HG02571 (cell line): Measurements from ENCODE around the gene PCP4L1.
A peak's percentile ranks its signal among the peaks of the same experiment; 100 is the strongest.
"Not testable (repeated sequence)": the region's sequence is repeated elsewhere in the genome, so short reads cannot be mapped to it uniquely, and the experiment has no call there.

ENCODE experiments used
- ATAC-seq: cut with Tn5 transposase; IDR thresholded peaks from one replicate; pipeline ENCODE4 v1.9.1; 2021; ENCODE audit warnings: mild to moderate bottlenecking, moderate library complexity; ENCODE audit not compliant: unreplicated experiment

The PCP4L1 gene

DNA sequence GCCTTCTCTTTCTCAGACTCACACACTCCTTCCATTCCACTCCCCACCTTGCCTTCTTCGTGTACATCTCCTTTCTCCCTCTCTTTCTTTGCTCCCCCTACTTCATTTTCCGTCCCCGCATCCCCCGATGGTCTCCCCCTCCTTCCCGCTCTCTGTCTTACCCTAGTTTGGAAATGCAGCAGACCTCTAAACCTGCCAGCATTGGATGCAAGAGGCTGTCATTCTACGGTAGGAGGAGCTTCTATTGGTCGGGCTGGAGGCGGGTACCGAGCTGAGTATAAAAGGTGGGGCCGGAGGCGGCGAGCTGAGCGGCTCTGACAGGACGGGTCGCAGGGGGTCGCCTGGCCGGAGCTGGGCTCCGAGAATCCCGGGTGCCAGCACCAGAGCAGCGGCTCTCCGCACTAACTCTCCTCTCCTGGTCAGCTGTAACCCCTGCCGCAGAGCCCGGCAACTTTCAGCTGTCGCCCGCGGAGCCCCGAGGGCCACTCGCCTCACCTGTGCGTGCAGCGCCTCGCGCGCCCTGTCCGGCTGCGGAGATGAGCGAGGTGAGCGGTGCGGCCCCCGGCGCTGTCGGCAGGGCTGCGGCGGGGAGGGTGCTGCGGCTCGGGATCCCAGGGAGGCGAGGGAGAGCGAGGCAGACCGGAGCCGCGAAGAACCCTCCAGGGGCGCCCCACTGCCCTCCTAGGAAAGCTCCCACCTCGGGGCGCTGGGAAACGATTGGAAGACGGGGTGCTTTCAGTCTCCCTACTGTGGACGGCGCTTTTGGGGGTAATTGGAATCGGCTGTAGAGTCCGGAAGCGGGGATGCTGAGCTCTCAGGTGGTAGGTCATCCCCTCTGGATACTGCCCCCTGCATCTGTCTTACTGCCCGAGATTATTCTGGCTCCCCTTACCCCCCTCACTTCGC is at the start of gene PCP4L1:
Gene PCP4L1, plus strand, starts transcription at position 307 of the 906 bp plus-strand sequence. Its CDS starts 230 bp downstream, at position 537.
- ATAC-seq: no peak

DNA sequence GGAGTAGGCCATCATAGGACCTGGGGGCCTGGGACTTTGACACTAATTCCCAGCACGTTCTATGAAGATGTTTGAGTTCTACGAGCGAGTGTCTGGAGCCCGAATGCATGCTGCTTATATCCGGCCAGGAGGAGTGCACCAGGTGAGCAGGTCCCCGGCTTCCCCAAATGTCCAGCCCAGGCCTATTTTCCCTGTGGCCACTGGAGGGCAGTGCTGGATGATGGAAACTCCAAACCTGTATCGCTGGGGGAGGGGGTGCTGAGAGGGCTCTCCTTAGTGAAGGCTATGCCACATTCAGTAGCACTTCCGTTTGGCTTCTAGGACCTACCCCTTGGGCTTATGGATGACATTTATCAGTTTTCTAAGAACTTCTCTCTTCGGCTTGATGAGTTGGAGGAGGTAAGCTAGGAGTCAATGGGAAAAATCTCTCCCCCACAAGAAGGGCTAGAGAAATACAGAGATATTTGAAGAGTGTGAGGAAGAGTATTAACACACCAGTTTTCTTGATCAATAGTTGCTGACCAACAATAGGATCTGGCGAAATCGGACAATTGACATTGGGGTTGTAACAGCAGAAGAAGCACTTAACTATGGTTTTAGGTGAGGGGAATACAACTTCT is 48.6 kb upstream of the PCP4L1 start:
- no peak for ATAC-seq

DNA sequence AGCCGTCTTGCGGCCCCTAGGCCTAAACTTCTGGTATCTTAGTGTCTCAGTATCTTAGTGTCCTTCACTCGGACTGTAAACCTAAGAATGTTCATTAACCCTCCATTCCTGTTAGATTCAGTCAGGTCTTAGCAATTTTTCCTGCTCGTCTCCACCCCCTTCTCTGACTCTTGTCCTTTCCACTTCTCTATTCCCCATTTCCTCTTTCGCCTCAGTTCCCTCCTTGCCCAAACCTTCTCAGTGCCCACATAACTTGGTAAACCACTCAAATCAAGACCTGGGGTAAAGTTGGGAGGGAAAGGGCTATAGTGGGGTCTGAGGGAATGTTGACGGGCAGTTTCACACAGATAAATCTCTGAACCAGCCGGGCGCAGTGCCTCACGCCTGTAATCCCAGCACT is 44.2 kb upstream of the PCP4L1 start:
- ATAC-seq: no peak

DNA sequence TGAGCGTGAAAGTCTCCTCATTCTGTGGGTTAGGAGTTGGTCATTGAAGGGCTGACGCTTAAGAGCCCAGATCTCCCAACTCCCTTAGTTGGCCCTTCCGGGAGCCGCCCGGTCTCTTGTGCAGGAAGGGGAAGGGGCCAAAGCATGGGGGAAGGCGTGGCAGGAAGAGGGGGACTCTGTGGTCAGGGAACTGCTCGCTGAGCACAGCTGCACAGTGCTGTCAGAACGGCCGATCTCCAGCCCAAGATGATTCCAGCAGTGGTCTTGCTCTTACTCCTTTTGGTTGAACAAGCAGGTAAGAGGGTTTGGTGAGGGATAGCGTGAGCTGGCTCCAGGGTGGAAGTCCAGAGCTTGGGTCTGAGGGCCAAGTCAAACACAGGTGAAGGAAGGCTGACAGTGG is 43.5 kb upstream of the PCP4L1 start, which contains the start of gene FCER1G:
Gene FCER1G, plus strand, starts transcription at position 220 of the 400 bp plus-strand sequence. Its CDS starts 27 bp downstream, at position 247.
- ATAC-seq: no peak

DNA sequence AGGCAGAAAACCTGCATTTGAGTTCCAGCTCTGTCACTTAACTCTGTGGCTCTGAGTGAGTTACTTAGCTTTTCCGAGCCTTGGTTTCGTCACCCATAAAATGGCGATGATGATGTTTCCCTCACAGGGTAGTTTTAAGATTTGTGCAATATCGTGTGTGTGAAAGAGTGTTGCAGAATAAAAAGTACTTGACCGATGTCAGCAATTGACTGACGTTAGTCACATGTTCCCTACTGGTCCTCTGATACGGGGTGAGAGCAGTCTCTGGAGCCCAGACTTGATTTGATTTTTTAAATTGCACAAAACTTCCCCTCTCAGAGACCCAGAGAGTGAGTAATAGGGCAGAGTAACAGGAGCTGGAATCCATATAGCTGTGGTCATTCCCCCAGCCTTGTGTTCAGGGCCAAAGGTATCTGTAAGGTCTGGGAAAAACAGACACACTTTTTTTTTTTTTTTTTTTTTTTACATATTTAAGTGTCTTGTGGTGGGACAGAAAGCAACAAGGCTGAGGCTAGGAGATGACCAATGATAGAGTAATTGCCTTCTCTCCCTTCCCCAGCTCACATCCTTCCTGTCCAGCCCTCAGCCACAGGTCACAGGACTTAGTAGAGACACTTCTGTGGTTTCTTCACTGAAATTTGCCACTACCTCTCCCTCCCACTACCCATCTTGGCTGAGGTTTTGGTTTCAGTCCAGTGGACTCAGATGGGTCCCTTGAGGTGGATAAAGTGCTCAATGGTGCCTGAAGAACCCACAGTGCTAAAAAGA is 41.4 kb upstream of the PCP4L1 start:
- ATAC-seq: peak; percentile 61

DNA sequence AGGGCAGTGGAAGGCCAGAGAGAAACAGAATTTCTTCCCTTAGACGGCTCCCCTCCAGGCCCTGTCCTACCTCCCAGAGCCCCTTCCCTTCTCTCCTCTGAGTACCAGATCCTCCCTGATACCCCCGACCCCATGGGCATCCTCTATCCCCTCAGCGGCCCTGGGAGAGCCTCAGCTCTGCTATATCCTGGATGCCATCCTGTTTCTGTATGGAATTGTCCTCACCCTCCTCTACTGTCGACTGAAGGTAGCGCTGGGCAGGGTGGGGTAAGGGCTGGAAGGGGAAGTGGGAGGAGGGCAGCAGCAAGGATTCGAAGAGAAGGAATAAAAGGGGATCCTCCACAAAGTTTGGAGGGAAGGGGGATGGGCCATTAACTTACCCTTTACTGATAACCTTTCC is 40.7 kb upstream of the PCP4L1 start:
- ATAC-seq: no peak

DNA sequence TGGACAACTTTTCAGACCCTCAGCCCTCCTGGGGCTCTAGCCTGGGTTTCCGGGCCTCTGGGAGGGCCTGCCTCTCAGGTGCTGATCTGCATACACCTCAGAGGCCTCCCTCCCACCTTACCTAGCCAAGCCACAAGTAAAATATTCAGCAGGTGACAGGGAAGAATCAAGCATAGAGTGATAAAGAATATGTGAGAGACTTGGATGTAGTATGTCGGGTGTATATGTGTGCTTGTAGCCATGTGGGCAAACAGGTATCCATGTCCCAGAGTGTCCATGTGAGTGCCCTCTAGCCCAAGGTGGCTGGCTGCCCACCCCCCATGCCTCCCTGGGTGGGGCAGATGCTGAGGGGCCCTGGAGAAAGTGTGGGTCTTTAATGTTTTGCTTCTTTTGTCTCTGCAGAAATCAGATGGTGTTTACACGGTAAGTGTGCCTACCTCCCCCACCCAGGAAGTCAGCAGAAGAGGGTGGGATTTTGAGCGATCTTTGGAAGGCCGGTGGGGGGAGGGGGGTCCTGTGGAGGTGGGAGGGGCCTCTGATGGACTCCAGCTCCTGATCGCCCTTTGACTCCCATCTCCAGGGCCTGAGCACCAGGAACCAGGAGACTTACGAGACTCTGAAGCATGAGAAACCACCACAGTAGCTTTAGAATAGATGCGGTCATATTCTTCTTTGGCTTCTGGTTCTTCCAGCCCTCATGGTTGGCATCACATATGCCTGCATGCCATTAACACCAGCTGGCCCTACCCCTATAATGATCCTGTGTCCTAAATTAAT is 40.1 kb upstream of the PCP4L1 start:
- no peak for ATAC-seq

DNA sequence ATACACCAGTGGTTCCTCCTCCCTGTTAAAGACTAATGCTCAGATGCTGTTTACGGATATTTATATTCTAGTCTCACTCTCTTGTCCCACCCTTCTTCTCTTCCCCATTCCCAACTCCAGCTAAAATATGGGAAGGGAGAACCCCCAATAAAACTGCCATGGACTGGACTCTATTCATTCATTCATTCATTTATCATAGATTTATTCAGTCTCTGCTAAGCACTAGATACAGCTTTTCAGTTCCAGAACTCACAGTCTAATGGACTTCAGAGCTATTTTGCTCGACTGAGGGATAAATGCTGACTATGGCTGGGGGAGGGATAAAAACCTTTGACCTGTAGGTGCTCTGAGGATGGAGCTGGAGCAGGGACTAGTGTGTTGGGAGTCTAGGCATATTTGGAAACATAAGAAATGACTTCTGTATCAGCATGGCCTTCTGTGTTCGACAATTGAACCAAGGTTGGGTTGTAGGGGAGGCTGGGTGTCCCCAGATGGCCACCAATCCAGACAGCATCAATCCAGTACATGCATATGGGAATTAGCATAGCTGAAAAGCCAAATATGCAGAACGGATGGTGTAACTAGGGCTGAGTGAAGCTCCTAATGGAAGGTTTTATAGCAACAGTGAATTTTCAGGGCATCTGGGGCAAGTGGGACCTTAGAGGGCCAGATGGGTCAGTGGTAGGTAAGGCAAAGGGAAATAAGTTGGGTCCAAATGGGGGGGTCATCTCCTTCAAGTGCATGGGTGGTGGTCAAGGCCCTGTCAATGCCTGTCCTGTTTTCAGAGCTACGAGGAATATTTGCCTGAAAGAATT is 39.3 kb upstream of the PCP4L1 start:
- ATAC-seq: no peak

DNA sequence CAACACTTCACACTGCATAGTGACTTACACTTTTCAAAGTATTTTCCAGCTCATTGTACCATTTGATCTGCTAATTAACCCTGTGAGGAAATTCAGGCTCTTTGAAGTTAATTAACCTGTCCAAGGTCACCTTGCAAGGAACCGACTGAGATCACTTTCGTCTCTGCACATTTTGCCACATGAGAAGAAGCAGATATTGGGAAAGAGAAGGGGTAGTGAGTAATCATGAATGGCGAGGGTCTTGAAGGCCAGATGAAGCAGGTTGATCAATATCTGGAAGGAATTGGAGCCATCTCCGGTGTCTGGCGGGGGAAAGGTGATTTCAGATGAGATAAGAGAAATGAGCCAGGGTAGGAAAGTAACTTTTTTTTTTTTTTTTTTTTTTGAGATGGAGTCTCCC is 38.5 kb upstream of the PCP4L1 start:
- ATAC-seq: no peak

DNA sequence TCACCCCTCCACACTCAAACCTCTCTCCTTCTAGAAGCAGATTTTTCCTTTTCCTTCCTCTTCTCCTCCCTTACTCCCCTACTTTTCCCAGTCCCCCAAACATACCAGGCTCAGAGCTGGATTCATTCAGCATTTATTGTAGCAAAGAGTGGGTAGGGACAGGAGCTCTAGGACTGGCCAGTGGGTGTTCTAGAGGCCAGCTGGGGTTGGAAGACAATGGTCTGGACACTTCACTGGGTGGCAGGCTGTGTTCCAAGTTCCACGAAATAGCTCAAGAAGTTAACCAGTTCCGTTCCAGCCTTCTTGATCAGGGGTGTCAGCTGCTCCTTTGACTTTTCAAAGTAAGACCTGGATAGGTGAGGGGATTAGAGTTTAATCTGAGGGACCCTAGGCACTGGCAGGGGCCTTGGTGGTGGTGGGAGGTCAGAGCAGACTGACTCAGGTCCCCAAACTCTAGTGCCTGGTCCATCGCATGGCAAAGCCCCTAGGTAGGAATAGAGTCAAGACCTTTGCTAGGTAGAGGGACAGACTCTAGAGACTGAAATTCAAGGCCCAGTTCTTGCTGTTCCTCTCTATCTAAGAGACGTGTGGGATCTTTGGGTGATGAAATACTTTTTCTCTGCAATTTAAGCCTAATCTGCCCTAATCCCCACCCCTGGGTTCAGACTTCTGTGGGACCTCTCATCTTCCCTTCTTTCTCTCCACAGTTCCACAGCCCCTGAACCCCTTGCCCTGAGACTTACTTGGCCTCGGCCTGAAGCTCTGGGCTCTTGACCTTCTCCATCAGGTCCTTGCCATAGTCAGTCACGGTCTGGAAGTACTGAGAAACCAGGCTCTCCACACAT is 36.1 kb upstream of the PCP4L1 start:
- no peak for ATAC-seq

DNA sequence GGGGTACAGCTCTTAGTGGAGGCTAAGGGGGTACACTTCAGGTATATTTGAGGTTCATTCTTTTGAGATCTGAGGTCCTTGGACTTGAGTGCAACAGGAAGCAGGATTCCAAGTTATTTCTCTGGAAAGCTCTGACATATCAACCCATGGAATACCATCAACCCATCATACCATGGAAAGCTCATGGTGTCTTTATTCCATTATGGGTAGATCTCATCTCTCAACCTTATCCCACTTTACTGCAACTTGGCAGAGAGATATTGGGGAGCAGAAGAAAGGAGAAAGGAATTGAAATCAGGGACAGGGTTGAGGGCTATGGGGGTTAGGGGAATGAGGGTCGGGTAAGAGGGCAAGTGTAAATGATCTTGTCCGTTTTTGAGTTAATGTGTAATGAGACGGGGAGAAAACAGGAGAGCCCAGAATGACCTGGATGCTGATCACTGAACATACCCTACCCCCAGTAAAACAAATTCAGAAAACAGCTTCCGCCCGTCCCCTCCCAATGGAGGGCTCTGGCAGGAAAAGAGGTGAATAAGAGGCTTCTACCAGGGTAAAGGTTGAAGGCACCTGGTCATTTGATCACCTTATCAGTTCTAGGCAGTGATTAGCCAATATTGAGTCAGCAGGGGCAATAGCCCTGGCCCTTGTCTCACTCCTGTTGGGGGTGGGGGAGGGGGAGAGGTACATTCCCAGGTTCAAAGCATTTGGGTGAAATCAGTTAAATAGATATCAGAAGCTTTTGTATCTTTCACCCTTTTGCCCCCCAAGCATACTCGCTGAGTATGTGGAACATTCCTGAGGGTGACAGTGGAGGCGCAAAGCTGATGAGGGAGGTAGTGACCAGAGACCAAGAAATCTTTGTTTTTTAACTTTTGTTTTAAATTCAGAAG is 34.5 kb upstream of the PCP4L1 start:
- ATAC-seq: no peak

DNA sequence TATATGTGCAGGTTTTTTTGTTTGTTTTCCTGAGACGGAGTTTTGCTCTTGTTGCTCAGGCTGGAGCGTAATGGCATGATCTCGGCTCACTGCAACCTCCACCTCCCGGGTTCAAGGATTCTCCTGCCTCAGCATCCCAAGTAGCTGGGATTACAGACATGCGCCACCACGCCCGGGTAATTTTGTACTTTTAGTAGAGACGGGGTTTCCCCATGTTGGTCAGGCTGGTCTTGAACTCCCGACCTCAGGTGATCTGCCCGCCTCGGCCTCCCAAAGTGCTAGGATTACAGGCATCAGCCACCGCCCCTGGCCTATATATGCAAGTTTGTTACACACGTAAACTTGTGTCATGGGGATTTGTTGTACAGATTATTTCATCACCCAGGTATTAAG is 33.9 kb upstream of the PCP4L1 start:
- ATAC-seq: not testable (repeated sequence)

DNA sequence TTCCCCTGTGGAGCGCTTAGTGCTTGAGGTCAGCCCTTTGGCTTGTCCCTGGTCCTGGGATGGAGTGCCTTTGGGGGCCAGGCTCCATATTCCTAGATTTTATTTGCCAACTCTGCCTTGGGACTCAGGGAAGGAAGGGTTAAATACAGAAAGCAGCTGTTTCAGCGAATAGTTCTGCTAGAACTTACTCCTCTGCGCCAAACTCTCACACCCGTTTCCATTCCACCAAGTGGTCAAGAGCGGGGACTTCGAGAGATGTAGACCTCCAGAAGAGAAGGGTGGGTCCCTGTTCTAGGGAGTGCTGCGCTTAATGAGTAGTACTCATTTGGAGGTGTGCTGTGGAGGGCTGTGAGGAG is 33.4 kb upstream of the PCP4L1 start:
- ATAC-seq: no peak

DNA sequence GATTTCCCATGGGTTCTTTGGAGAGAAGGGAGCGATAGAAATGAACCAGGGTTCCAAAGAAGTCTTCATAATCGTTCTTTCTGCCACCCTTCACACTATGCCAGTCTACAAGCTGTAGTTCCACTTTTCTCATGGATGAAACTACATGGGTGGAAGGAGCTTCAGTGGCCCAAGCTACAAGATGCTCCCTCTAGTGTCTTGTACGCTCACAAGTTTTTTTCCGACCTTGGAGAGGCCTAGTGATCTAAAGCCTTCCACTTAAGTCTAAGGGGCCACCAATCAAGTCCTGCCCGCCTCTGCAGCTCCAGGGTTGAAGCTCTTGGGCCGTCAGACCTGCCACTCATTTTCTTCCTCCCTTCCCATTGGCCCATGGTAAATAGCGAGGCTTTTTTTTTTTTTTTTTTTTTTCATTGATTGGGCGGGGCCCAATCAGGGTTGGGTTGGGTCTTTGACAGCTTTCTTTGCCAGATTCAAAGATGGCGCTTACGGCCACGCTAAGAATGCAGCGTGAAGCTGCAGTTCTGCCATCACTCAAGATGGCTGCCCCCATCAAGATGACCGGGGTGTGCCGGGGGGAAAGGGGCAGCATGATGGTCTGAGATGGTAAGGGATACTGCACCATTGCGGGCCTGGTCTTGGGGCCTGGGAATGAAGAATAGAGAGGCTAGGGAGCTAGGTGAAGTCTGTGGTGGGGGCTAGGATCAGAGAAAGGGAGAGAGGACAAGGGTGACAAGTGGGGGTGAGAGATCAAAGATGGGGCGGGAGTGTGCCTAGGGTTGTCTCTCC is 32.8 kb upstream of the PCP4L1 start, which contains the start of gene TOMM40L:
Gene TOMM40L, plus strand, starts transcription at position 527 of the 786 bp plus-strand sequence. CDS start 430 bp downstream, outside the sequence.
- ATAC-seq: peak; percentile 92

DNA sequence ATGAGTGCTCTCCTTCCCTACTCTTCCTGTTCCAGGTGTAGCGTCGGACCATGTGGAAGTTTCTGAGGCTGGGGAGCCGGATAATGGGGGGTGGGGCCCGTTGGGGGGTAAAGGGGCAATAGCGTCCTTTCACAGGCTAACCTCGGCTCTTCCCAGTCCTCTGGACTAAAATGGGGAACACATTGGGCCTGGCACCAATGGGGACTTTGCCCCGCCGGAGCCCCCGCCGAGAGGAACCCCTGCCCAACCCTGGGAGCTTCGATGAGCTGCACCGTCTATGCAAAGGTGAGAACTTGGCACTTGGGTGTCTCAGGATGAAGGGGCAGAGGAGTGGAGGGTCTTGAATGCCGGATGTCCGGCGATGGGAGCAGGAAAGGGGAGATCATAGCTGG is 32.2 kb upstream of the PCP4L1 start:
- ATAC-seq: no peak

DNA sequence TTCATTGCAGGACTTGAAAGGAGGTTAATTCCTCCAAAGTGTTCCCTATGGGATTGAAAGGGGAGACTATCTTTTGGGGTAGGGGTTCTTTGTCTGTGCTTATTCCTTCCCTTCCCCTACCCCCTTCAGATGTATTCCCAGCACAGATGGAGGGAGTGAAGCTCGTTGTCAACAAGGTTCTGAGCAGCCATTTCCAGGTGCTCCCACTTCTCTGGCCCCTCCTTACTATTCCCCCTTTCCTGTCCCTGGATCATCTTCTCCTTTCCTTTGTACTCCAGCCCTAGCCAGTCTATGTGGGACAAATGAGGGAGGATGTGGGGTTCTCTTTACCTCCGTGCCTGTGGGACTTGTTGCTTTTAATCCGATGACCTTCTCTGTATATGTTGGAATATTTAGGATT is 31.8 kb upstream of the PCP4L1 start:
- no peak for ATAC-seq

DNA sequence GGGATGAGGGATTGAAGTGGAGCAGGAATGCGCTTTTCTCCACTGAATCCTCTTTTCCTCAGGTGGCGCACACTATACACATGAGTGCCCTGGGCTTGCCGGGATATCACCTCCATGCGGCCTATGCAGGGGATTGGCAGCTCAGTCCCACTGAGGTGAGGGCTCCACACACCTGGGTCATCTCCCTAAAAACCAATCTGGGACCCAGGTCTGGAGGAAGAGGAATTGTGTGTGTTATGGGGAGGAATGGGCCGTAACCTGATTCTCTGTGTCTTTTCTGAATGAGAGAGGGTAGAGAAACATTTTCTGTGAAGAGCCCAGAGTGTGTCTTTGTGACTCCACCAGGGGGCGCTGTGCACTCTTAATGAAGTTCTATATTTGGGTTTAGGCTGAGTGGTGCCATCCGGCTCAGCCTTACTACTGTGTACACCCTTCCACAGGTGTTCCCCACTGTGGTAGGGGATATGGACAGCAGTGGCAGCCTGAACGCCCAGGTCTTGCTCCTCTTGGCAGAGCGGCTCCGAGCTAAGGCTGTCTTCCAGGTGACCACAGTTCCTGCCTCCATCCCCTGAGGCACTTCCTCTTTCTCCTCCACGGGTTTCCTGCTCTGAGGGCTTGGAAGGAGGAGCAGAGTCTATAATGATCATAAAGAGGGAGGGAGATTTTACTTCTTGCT is 31.2 kb upstream of the PCP4L1 start:
- ATAC-seq: no peak
